AG08396 (cell line): ENCODE results near the gene FAM168A.

Source experiments
- DNase-seq: peaks from one replicate; pipeline ENCODE4 v3.0.0; 2012; ENCODE audit warnings: low spot score, mixed read lengths

FAM168A gene

GRCh38 chr11:73388265-73389133 lies 209.4 kb downstream of the FAM168A start:
- no peak for DNase-seq

DNA sequence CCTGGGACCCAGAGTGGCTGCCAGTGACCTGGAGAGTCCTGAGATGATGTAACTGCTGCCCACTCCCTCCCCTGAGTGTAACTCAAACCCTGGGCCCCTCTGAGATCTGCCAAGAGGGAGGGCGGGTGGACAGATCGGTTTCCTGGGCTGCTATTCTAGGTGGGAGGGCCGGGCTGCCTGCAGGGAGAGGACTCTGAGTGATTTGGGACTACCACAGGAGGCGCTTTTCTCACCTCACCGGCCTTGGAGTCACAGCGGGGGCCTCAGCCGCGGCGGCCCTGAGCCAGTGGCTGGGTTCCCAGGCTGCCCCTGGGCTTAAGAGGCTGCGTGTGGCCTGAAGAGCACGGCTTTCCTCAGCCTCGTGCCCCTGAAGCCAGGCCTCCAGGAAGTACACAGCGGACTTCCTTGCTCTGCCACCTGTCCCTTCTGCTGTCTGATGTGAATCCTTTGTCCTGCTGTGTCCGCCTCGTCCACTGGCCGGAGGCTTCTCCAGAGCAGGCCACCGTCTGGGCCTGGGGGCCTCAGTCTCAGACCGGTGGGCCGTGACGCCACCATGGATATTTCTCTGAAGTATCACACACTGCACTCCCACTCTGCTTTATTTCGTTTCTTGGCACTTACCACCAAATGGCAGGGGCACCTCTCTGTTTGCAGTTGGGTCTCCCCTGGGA lies 210.2 kb downstream of the FAM168A start:
- DNase-seq, result no peak

DNA sequence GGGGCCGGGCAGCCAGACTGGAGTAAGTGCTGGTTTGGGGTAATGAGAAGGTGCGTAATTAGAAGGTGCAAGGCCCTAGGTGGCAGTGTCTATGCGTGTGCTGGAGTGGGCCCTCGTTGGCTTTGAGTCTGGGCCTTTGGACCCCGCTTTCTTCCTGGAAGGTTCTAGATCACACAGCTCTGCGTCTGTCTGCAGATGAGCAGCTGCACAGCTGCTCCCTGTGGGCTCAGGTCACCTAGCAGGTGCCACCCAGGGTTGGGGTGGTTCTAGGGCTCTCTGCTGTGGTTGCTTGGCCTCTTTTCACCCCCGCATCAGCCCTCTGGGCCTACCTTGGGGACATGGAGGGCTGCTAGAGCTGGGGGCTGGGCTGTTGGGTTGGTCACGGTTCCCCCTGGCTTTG lies 211.4 kb downstream of the FAM168A start:
- no peak for DNase-seq

- DNase-seq, result no peak
These were observed 211.9 kb downstream of the FAM168A start for GRCh38 chr11:73386016-73386415.

GRCh38 chr11:73384872-73385689 lies 212.8 kb downstream of the FAM168A start:
- DNase-seq, result no peak

DNA sequence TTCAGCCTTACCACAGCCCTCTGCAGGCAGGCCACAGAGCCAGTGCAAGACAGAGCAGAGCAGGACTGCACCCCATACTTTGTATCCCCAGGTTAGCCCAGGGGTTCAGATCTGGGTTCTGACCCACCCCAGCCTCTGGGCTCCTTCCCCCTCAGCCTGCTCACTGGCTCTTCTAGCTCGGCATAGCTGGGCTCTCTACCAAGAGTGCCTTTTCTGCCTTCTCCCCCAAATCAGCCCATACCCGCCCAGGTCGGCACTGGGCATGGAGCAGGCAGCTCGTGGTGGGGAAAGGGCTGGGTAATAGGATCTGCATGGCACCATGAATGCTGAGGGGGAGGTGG lies 213.4 kb downstream of the FAM168A start:
- no peak for DNase-seq

- DNase-seq, result no peak
These were observed 213.8 kb downstream of the FAM168A start for GRCh38 chr11:73384125-73384441.

DNA sequence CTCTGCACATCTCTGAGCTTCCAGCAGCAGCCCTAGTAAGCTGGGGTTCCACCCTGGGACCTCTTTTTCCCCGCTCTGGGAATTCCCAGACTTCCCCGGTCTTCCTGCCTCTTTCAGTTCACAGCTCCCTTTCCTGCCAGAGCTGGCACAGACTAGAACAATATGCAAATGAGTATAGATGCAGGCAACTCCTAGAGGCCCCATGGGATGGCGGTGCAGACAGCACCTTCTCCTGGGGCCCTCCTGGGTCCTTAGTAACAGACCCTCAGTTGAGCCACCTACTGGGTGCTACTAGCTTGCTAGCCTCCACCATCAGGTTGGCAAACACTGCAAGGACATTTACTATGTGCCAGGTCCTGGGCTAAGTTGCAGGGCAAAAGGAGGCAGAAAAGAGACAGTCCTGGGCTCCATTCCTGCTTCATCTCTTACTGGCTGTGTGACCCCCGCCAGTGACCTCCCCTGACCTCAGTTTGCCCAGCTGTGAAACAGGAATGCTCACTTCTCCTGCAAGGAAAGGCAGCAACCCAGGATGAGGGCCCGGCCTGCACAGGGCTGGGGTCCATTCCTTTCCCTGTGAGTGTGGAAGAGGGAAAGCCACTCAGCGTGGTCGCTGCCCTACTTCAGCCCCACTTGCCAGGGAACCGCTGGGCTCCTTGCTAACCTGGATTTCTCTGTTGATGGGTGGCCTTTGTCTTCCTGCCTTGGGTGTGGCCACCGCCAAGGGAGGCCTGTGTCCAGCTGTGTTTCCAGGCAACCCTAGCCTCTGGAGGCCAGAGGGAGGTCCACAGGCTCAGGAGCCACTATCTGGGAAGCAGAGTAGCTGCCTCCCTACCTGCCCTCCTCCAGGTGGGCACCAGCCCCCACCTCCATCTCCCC lies 214.4 kb downstream of the FAM168A start:
- DNase-seq, result no peak

DNA sequence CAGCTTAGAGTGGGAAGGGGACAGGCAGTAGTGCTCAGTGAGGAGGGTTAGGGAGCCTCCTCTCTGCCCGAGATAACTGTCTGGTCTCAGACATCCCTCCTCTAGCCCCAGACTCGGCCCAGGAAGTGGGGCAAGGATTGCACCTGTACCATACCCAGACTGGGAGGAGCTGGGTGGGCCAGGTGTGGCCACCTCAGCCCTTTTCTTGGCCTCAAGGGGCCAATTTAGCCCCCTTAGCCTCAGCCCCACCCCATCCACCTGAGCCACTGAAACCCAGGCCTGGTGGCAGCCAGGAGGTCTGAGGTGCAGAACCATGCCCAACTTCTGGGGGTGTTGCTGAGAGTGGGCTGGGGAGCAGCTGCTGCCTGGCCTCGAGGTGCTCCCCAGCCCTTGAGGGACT lies 215.2 kb downstream of the FAM168A start:
- no peak for DNase-seq

DNA sequence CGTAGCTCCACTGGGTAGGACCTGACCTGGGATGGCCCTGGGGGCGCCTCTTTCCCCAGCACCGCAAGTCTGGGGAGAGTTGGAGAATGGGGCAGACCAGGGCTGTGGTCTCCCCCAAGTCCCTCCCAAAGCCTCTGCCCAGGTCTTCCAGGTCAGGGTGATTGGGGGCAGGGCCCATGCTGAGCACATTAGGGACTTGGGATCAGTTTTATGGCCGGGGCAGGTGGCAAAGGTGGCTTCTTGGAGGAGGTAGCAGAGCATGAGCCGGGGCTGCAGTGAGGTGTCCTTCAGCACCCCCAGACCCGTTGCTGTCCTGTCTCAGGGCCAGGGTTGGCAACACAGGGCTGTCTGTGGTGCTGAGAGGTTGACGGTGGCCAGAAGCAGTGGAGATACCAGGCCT lies 215.7 kb downstream of the FAM168A start:
- DNase-seq, result no peak

DNA sequence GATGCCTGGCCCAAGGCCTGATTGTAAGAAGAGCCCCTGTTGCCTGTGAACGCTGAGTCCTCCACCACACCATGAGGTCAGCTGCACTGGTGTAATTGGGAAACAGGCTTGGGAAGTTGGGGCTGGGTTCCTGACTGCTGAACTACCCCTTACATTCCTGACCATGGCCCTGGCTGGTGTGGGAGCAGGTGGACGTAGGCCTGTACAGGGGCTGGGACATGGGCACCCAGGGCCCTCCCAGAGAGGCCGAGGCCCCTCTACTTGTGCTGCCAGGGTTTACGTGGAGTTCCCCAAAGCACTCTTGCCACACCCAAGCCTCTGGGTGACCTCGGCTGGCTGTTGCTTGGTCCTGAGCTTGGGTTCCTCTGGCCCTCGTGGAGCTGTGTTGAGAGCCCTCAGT lies 216.3 kb downstream of the FAM168A start:
- no peak for DNase-seq

DNA sequence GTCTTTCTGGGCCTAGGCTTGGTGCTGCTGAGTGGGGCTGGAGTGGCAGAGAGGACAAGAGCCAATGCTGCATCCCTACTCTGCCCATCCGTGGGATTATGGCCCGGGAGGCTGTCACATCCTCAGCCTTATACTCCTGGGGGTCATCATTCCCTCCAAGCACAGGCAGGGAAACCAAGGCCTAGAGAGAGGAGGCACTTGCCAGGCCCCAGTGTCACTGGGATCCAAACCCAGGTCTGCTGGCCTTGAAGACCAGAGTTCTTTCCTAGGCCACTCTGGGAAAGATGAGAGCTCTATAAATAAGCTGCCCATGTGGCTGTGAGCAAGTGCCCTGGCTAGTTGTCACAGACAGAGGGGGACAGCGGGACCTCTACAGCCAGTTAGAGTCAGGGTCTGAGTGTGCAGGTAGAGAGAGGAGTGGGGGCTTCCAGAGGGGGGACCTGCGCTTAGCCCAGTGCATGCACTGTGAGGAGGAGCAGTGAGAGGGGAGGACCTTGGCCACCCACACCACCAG lies 217.0 kb downstream of the FAM168A start:
- DNase-seq, result no peak

DNA sequence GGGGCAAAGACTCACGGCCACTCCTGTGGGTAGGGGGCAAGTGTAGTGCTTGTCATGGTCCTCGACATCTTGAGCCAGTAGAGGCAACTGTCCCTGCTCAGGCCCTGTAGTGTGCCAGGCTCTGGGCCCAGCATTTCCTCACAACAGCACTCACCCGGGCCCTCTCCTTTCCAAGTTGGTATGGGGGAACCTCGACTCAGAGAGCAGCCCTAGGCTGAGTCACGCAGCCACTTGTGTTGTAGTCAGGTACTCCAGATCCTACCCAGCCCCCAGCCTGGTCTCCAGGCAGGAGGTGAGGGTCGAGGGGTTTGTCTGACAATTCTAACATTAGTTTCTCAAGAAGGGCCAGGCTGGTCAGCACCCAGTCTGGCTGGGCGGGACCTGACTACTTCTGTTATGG lies 217.6 kb downstream of the FAM168A start:
- DNase-seq, result no peak

DNA sequence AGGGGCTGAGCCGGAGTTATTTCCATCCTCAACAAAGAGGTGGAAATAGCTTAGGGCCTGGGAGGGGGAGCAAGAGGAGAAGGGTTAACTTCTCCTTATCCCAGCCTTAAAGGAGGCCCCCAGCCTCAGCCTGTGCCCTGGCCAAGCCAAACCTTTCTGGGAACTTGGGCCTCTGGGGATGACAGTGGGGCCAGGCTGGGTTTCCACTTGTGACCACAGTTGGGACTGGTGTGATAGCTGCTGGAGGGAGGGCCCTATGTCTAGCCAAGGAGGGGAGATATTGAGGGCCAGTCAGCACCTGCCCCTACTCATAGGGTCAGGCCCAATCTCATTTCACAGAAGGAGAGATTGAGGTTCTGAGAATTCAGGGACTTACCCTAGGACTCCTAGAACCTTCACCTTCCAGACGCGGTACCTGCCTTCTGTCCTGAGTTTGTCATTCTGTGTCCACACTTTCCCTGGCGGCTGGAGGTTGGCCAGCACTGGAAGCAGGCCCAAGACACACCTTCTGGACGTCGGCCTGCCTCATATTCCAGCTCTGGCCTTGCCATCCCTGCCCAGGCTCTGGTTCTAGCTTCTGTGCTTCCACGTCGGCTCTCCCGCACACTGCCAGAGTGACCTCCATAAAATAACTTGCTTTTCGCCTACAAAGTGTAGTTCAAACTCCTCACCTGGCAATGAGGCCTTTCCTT lies 218.6 kb downstream of the FAM168A start:
- no peak for DNase-seq

GRCh38 chr11:73376803-73377629 lies 220.9 kb downstream of the FAM168A start:
- DNase-seq, result peak; percentile 85

GRCh38 chr11:73376160-73376802 lies 221.6 kb downstream of the FAM168A start, which contains the start of gene RELT:
Gene RELT, plus strand, starts transcription at chr11:73376399. Its CDS starts 12,738 bp downstream, at chr11:73389137.
- peak; percentile 99 for DNase-seq

GRCh38 chr11:73375830-73376159 lies 222.1 kb downstream of the FAM168A start:
- no peak for DNase-seq

GRCh38 chr11:73374151-73374550 lies 223.8 kb downstream of the FAM168A start:
- no peak for DNase-seq

DNA sequence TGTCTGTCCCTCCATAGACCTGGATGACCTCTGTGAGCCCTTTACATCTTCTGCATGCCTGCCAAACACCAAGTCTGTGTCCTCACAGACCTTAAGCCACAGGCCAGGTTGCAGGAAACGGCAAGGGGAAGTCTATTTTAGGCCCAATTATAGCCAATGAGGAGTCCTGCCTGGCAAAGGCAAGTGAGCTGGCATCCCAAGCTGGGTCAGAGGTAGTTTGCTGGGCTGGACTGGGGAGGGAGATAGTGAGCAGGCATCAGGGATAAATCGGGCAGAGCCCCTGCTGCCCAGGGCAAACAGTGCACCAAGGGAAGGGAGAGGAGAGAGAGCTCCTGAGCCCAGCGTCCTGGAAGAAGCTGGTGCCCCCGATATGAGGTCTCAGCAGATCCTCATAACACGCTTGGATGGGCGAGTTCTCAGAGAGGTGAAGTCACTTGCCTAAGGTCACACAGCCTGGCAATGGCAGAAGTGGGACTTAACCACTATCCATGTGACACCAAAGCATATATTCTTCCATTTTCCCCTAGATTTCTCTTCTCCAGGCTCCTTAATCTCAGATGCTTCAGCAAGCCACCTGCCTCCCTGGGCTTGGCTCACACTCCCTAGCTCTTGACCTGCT lies 225.4 kb downstream of the FAM168A start:
- peak; percentile 62 for DNase-seq
